COR-L47 (cell line): ENCODE data around the gene POLR1G.
"Not testable (repeated sequence)": the region's sequence is repeated elsewhere in the genome, so short reads cannot be mapped to it uniquely, and the experiment has no call there.

Source experiments
- DNase-seq: peaks from one replicate; lab custom pipeline; 2025; lab: John Stamatoyannopoulos, UW

POLR1G gene

DNA sequence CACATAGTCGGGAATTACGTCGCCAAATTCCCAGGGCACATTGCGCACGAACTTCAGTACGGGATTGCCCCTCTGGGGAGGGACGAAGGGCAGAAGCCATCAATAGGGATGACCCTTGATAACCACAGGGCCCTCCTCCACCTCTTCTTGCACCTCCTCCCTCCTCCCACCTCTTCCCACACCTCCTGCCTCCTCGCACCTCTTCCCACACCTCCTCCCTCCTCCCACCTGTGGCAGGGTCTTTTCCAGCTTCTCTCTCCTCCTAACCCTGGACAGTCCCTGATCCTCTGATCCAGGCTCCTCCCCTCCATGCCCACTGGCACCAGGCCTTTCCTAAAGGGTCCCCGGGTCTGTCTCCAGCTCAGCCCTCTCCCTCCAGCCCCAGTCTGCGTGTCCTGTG is 13.9 kb downstream of the POLR1G start:
- no peak for DNase-seq

DNA sequence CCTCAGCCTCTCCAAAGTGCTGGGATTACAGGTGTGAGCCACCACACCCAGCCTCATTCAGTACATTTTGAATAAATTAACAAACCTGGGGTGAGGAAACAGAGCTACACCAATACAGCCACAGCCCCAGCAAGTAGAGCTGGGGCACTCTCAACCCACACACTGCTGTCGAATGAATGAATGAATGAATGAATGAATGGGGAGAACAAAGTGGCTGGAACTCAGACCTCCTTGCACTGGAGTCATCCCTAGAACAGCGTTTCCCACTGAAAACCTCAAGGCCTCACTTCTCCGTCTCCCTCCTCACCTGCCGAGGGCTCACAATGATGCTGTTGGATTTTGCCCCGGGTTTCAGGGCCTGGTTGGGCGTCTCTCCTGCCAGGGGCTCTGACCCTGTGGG is 14.4 kb downstream of the POLR1G start:
- DNase-seq, result no peak

DNA sequence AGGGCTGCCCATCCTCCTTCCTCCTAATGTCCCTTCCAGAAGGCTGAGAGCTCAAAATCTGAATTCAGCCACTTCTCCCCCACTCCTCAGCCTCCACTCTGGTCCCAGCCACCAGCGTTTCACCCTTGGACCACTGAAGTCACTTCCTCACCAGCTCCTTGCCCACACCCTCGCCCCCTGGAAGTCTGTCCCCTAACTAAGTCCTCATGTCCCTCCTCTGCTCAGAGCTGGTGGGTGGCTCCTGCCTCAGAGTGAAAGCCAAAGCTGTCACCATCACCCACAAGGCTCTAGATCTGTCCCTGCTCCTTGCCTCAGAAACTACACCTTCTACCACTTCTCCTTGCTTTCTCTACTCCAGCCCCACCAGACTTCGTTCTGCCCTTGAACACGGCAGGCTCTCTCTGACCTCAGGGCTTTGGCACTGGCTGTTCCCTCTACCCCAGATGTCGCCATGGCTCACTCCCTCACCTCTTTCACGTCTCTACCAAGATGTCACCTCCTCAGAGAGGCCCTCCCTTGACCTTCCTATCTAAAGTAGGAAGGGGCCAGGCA is 15.6 kb downstream of the POLR1G start:
- no peak for DNase-seq

DNA sequence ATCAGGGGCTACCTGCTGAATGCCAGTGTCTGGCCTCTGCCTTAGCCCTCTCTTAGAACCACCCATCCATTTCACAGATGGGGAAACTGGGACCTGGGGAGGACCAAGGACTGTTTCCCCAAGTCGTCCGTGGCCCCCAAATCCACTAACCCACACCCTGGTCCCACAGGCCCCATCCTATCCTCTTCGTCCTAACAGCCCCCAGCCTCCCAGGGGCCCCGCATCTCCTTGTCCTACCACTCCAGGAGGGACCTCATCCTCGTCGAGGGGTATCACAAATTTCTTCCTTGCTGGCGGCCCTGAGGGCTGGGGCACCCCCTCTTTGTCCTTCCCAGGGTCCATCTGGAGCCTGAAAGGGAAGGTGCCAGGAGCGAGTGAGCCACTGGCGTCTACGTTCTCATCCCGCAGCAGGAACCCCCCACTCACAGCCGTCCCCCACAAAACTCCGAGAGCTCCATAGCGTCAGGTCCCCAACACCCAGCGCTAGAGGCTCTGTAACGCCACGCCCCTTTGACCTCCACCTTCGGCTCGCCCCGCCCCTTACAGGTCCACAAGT is 16.7 kb downstream of the POLR1G start:
- DNase-seq, result no peak

DNA sequence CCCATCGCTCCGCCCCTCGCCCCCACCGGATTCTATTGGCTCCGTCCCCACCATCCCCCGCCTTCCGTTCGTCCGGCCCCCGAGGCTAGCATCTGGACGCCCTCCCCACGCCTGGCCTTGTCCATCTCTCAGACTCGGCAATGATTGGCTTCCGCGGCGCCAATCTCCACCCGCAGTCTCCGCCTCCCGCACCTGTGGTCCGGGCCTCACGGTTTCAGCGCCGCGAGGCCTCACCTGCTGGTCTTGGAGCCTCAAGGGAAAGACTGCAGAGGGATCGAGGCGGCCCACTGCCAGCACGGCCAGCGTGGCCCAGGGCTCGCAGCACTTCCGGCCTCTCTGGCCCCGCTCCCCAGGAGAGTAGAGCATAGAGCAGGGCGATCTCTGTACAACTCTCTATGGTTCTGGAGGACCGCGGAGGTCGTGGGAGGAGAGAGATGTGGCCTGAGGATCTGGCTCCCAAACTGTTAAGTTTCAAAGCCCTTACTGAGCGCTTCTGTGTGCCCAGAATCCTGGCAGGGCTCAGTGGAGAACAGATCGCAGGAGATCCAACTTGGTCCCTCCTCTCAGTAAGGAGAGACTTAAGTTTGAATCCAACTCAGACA is 17.2 kb downstream of the POLR1G start, which contains the start of gene ERCC1:
Gene ERCC1, minus strand, starts transcription at position 329 of the 602 bp plus-strand sequence. CDS start 543 bp downstream, outside the sequence.
- DNase-seq, result peak; percentile 98

DNA sequence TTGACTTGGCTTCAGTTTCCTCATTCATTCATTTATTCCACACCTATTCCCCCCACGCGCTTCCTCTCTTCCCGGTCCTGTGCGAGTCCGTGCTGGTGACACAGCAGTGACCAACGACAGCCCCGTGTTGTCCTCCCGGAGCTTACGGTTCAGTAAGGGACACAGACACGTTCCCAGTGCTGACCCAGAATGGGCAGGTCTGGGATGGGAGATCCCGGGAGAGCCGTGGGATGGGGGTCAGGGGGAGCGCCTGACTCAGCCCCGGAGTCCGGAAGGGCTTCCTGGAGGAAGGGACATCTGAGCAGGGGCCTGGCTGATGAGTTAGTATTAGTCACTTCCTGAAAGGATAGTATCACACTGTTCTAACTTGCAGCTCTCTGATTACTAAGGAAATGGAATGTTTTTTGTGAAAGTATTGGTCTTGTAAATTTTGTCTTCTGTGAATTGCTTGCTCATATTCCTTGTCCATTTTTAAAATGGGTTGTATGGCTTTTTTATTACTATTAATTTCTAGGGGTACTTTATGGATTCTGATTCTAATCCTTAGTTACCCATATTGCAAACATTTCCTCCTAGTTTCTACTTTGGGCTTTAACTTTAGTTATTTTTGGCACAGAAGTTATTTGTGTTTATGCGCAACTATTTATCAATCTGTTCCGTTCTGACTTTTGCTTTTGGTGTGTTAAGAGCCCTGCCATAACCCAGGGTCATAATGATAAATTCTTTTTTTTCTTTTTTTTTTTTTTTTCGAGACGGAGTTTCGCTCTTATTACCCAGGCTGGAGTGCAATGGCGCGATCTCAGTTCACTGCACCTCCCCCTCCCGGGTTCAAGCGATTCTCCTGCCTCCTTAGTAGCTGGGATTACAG is 18.0 kb downstream of the POLR1G start:
- DNase-seq, result no peak

DNA sequence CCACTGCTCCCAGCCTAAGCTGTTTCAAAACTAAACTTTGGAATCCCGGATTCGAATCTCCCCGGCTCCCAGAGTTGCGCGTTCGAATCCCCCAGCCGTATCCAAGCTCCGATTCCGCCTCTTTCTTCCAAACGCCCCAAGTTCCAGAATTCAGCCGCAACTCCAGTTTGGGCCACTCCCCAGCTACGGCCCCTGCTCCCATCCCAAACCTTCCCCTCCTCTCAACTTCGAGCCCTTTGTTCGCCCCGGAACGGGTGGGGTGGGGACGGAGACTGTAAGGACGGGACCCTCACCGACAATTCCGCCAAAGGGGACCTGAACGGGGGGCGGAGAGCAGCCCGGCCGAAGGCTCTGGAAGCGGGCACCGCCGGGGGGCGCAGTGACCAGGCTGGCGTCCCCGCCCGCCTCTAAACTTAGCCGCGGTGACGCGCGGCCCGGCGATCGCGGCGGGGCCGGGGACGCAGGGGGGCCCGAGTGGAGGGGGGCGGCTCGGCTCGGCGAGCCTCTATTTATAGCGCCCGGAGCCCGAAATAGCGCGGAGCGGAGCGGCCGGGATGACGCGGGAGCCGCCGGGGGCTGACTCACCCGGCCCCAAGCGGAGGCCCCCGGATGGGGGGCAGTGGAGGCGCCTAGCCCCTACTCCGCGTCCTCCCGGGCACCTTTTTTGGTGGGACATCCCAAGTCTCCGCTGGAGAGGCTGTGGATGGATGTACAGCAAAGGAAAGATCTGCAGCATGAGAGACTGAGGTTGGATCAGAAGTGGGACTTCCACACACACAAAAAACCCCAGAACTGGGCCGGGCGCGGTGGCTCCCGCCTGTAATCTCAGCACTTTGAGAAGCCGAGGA is 22.2 kb downstream of the POLR1G start:
- no peak for DNase-seq

DNA sequence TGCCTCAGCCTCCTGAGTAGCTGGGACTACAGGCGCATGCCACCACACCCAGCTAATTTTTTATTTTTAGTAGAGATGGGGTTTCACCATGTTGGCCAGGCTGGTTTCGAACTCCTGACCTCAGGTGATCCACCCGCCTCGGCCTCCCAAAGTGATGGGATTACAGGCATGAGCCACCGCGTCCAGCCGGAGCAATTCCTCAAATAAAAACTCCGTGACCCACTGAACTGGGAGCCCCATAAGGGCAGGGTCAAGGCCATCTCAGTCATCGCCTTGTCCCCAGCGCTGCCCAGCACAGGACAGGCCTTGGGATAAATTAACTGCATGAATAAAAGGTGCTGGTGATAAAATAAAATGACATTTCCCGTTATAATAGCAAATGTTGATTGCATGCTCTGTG is 23.5 kb downstream of the POLR1G start:
- not testable (repeated sequence) for DNase-seq

DNA sequence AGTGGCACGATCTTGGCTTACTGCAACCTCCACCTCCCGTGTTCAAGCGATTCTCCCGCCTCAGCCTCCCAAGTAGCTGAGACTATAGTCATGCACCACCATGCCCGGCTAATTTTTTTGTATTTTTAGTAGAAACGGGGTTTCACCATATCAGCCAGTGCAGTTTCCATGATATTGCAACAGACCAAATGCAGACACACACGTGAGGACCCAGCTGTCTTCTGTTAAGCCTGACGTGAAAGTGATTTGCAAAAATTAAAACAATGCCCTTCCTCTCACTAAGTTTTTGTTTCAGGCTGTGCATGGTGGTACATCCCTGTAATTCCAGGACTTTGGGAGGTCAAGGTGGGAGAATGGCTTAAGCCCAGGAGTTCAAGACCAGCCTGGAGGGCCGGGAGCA is 24.6 kb downstream of the POLR1G start:
- not testable (repeated sequence) for DNase-seq

DNA sequence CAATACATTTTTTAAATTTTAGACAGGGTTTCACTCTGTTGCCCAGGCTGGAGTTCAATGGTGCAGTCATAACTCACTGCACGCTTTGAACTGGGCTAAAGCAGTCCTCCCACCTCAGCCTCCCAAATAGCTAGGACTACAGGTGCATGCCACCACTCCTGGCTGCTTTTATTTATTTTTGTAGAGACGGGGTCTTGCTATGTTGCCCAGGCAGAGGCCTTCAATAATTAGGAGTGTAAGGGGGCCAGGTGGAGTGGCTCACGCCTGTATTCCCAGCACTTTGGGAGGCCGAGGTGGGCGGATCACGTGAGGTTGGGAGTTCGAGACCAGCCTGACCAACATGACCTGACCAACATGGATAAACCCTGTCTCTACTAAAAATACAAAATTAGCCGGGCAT is 26.1 kb downstream of the POLR1G start:
- not testable (repeated sequence) for DNase-seq

DNA sequence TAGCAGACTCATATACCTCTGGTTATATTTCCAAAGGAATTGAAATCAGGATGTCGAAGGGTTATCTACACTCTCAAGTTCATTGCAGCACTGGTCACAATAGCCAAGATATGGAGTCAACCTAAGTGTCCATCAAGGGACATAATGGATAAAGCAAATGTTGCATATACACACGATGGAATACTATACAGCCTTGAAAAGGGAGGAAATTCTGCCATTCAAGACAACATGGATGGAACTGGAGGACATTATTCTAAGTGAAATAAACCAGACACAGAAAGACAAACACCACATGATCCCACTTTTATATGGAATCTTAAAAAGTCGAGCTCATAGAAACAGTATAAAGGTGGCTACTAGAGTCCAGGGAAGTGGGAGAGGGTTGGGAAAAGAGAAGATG is 30.9 kb downstream of the POLR1G start:
- DNase-seq, result no peak

DNA sequence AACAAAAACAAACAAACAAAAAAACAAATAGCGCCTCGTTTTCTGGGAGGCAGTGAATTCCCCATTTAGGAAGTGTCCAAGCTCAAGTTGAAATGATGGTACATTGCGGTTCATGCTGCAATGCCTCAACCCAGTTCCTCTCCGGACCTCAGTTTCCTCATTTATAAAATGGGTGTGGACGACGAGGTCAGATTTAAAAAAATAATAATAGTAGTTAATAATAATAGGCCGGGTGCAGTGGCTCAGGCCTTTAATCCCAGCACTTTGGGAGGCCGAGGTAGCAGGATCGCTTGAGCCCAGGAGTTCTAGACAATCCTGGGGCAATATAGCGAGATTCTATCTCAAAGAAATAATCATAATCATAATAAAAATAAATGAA is 32.7 kb downstream of the POLR1G start:
- no peak for DNase-seq

DNA sequence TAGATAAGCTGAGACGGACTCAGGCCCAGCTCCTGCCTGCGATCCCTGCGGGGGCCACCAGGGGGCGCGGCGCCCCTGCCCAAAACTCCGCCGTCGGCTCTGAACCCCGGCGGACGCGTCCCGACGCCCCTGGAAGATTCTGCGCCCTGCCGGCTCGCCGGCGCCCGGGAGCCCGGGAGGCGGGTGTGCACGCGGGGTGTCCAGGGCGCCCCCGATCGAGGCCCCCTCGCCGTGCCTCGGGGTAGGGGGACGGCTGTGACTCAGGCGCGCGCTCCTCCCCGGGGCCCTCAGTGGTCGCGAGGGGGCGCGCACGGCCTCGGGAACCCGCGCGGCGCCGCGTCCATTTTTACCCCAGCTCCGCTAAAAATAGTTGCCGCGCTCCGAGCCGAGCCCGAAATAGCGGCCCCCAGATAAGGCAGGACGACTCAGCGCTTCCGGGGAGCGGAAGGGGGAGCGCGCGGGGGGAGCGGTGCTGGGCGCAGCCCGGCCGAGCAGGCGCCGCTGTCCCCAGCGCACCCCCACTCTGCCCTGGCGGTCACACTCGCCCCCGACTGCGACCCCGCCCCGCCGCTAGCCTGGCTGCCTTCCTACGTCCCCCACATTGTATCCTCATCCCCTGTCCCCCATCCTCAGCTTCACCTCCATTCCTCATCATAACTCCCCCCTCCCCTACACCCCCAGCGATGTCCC is 33.3 kb downstream of the POLR1G start:
- peak; percentile 66 for DNase-seq

DNA sequence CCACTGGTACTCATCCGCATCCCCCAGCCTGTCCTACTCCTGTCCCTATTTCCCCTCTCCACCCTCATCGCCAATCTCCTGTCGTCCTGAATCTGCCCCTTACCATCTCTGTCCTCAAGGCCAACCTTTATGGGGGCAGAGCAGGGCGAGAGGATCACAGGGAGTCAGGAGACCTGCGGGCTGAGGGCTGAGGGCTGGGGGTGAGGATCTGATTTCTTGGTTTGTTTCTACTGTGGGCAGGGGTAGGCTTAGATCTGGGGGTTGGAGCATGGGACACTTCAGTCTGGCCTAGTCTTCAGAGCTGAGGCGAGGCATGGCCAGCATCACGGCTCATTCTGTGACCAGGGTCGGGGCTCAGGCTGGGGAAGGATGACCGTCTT is 33.8 kb downstream of the POLR1G start:
- DNase-seq, result no peak

DNA sequence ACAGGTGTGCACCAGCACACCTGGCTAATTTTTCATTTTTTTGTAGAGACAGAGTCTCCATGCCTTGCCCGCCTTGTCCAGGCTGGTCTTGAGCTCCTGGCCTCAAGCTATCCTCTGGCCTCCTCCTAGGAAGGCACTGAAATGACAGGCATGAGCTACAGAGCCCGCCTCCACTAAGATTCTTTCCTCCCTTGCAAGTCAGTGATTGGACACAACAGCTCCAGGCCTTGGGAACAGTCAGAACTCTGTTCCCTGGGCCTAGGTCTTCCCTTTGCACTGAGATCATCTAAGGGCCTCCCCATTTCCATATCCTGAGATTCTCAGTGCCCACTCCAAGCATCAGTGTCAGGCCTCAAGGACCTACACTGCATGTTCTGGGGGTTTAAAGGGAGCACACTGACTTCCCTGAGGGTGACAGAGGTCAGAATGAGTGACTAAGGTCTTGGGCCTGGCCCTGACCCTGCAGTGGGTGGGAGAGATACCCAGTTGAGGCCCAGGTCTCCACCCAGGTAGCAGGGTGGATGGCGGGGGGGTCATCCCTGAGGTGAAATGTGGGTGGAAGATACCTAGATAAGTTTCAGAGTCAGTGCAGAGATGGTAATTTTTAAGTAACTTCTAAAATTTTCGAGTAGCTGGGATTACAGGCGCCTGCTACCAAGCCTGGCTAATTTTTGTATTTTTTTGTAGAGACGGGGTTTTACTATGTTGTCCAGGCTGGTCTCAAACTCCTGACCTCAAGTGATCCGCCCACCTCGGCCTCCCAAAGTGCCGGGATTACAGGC is 34.6 kb downstream of the POLR1G start:
- DNase-seq, result no peak

DNA sequence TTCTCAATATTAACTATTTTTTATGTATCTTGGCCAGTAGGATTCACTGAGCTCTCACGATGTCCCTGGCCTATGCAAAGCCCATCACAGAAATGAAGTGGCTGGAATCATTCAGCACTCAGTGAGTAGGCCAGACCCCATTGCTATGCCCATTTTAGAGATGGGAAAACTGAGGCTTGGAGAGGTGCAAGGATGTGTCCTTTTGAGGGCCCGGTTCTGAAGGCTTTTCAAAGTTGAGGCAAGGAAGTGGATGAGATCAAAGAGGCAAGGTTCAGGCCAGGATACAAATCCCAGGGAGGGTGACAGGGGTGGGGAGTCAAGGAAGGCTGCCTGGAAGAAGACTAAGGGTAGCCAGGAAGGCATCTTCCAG is 35.9 kb downstream of the POLR1G start:
- DNase-seq, result no peak

DNA sequence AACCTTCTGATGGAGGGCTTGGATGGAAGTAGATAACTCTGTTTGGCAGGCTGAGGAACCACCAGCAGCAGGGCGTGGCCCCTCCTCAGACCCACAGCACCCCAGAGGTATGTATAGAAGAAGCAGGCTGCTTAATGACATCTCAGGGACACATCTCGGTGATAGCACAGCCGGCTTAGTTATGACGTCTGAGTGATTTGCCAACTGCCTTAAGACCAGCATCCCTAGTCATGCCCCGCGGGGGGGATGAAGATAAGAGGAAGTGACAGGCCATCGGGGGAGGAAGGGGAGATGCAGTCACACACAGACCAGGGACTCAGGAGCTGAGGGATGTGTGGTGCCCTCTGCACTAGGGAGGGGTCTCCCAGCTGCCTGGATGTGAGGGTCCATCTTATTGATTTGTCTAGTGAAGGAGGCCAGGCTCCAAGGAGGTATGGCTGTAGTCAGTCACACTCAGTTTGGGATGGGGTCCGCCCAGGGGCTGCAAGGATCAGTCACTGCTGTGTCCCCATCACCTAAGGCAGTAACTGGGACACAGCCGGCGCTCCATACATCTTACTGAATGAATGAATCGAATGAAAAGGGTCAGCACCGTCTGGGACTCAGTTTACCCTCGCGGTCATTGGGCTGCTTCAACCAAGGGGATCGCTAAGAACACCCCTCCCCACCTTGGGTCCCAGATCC is 36.5 kb downstream of the POLR1G start:
- no peak for DNase-seq

DNA sequence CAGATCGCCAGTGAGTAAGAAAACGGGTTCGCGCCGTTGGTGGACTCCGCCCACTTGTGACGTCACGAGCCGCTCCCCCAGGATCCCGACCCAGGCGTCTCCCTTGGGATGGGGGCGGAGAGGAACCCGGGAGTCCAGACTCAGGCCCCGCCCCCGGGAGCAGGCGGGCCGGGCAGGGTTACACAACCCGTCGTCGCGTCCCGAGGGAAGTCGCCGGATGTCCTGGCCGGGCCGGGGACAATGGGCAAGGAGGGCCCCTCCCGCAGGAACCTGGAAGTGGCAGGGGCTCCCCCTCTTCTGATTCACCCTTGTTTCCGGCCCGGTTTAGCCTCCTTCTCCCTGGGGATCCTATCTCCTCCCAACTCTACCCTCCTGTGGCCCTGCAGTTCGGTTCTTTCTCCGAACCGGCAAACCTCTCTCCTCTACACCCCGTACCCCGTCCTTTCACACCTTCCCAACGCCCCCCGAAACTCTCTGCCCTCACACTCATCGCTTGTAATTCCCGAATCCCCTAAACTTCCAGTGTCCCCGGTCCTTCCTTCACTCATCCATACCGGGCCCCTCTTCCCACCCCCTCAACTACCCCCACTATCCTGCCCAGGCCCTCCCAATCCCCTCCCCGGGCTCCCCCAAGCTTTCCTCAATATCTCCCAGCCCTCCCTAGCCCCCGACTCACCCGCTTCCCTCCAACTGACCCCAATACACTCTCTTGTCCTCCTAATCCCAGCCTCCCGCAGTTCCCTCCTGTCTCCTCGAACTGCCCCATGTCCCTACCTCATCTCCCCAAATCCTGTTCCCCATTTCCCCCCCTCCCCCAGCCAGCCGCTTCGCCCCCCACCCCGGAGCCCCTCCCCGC is 37.2 kb downstream of the POLR1G start:
- no peak for DNase-seq
